HG03064 (cell line): ENCODE data around the gene JUN.
A peak's percentile ranks its signal among the peaks of the same experiment; 100 is the strongest.
"Not testable (repeated sequence)": the region's sequence is repeated elsewhere in the genome, so short reads cannot be mapped to it uniquely, and the experiment has no call there.

Experiments used
- ATAC-seq: cut with Tn5 transposase; IDR thresholded peaks from one replicate; pipeline ENCODE4 v1.9.1; 2021; ENCODE audit warnings: low read depth; ENCODE audit not compliant: unreplicated experiment

The JUN gene

GRCh38 chr1:58809325-58810010 lies 25.6 kb upstream of the JUN start:
- ATAC-seq = no peak

- ATAC-seq = no peak
These were observed 24.2 kb upstream of the JUN start for GRCh38 chr1:58808077-58808476.

GRCh38 chr1:58805716-58806571 lies 22.1 kb upstream of the JUN start:
- peak; percentile 59 for ATAC-seq

GRCh38 chr1:58804853-58805565 lies 21.2 kb upstream of the JUN start:
- no peak for ATAC-seq

GRCh38 chr1:58803858-58804257 lies 20.0 kb upstream of the JUN start:
- ATAC-seq = no peak

- ATAC-seq = no peak
These were observed 19.0 kb upstream of the JUN start for GRCh38 chr1:58802640-58803399.

- ATAC-seq = not testable (repeated sequence)
These were observed 17.4 kb upstream of the JUN start for GRCh38 chr1:58801286-58801685.

- no peak for ATAC-seq
These were observed 15.8 kb upstream of the JUN start for GRCh38 chr1:58799650-58800049.

GRCh38 chr1:58798910-58799442 lies 15.1 kb upstream of the JUN start:
- no peak for ATAC-seq

GRCh38 chr1:58796416-58796815 lies 12.6 kb upstream of the JUN start:
- no peak for ATAC-seq

- ATAC-seq = no peak
These were observed 10.7 kb upstream of the JUN start for GRCh38 chr1:58794585-58794984.

GRCh38 chr1:58792846-58793245 lies 9.0 kb upstream of the JUN start:
- ATAC-seq = no peak

GRCh38 chr1:58791106-58791505 lies 7.3 kb upstream of the JUN start:
- no peak for ATAC-seq

- no peak for ATAC-seq
These were observed 6.3 kb upstream of the JUN start for GRCh38 chr1:58789996-58790660.

GRCh38 chr1:58789322-58789856 lies 5.5 kb upstream of the JUN start:
- ATAC-seq = no peak

- no peak for ATAC-seq
These were observed 4.4 kb upstream of the JUN start for GRCh38 chr1:58788259-58788658.

- no peak for ATAC-seq
These were observed 3.0 kb upstream of the JUN start for GRCh38 chr1:58786927-58787245.

- no peak for ATAC-seq
These were observed 2.5 kb upstream of the JUN start for GRCh38 chr1:58786184-58786926.

- no peak for ATAC-seq
These were observed 1.7 kb upstream of the JUN start for GRCh38 chr1:58785442-58786058.
